Measurements from ENCODE around the gene PLXND1.
A peak's percentile ranks its signal among the peaks of the same experiment; 100 is the strongest.

The PLXND1 gene

DNA sequence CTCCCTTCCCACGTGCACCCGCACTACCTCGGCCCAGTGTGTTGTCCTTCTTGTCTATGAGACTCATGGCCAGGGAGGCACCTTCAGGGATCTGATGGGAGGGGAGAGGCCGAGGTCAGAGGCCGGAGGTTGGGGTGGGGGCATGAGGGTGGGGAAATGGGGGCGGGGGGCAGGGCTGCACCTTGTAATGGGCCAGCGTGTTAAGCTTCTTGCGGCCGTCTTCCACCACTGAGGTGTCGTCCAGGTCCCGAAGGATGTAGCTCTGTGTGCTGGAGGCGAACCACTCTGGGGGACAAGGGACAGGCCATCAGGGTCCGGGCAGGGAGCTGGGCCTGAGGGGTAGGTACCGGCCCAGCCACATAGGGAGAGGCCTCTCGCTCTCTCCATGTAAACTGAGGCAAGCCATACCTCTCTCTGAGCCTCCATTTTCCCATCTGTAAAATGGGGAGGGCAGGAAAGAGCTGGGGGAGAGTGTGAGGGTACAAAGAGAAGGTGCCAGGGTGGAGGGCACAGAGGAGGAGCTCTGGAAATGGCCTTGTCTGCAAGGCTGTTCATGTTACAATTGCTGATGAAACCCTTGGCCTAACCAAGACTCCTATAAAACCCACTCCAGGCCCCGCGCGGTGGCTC, 44.7 kb downstream of the PLXND1 start:
- DNase-seq (ENCODE audit: low spot score) = no peak

DNA sequence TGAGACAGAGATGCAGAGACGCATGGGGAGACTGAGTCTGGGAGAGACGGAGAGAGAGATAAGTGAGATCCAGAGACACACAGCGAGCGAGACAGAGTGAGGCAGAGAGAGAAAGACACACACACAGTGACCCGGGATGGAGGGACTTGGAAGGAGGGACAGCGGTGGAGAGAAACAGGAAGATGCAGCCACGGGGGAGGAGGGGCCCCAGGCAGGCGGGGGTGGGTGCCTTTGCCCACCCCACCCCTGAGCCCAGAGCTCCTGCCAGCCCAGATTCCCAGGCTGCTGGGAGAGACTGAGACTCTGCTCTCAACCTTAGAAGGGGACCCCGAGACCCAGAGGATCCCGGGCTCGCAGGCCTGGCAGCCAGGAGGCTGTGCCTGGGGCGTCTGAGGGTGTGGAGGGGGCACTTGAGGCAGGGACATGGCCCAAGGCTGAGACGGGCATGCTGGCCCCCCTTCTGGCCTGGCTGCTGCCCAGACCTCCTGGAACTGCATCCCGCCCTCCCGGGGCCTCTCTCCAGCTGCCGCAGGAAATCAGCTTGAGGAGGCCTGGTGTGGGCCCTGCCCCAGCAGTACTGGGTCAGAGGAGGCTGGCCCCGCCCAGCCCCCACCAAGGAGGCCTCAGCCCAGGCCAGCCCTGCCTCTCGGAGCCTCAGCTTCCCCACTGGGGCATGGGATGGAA, 45.4 kb downstream of the PLXND1 start:
- peak; percentile 90 for DNase-seq (ENCODE audit: low spot score)

GRCh38 chr3:129560269-129560787, 46.1 kb downstream of the PLXND1 start:
- no peak for DNase-seq (ENCODE audit: low spot score)

- no peak for DNase-seq (ENCODE audit: low spot score)
These were observed 46.9 kb downstream of the PLXND1 start for GRCh38 chr3:129559565-129560079.

DNA sequence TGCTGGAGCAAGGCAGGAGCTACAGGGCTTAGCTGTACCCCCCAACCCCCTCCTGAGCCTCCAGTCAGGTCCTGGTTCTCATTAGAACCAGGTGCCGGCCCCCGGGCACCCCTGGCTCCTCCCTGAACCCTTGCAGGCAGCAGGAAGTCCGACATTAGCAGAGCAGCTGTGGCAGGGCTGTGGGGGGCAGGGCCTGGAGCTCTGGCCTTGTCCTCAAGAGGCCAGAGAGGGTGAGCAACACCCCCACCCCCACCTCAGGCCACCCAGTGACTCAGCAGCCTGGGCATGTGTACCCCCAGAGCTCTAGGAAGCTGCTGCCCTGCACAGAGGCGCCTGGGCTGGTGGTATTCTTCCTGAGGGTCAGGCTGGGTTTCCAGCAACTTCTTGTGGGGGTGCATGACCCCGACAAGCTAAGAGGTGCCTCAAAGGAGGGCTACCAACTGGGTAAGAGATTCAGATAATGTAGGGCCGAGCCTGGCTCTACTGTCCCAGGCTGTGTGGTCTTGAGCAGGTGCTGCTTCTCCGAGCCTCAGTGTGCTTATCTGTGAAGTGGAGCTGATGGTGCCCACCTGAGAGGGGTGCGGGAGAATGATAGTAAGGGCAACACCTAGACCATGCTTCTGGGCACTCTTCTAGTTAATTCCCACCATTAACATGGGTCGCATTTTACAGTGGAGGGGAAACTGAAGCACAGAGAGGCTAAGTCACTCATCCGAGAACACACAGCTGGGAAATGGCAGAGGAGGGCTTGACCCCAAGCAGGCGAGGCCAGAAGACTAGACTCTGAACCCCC, 47.5 kb downstream of the PLXND1 start:
- DNase-seq (ENCODE audit: low spot score) = no peak

- DNase-seq (ENCODE audit: low spot score) = no peak
These were observed 48.2 kb downstream of the PLXND1 start for GRCh38 chr3:129558081-129558771.

DNA sequence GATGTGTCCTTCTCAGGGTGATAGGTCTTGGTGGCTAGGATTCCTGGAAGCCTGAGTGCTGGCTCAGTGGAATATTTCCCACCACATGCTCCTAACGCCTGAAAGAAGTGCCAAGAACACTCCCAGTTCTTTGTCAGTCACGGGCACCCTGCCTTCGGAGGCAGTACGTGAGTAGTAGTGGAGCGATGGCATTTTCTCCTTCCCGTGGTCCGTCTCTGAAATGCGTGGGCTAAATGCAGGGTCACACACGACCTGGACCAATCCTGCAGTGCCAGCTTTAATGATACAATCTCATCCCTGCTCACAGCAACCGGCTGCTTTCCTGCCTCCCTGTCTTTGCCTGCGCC, 49.0 kb downstream of the PLXND1 start:
- no peak for DNase-seq (ENCODE audit: low spot score)

GRCh38 chr3:129556890-129557547, 49.5 kb downstream of the PLXND1 start:
- no peak for DNase-seq (ENCODE audit: low spot score)

- DNase-seq (ENCODE audit: low spot score) = no peak
These were observed 50.1 kb downstream of the PLXND1 start for GRCh38 chr3:129556358-129556695.

DNA sequence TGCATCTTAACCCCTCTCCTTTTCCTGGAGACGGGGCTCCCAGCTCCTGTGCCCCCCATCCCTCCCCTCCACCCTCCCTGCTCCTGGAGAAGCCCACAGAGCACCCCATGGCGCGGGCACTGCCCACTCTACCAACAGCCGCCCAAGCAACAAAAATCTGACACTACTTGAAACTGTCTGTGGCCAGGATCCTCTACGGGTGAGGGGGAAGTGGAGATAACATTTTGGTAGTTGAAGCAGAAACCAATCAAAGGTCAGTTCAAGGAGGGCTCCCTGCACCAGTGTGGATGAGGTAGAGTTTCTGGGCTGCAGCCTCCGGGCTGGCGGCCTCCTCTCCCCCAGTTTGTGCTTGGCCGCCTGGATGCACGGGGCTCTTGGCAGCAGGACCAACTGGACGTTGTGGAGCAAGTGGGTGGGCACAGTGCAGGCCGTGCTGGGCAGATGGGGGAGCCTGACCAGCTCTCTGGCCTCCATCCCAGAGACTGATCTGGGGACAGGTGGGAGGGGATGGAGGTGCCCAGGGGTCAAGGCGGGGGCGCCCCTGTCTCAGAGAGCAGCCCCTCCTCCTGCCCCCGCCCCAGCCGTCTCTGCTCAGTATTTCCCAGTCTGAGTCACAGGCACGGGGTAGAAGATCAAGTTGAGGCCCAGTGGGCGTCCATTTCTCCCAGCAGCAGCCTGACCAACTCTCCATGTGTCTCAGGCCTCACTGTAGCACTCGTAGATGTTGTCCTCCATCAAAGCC, 50.7 kb downstream of the PLXND1 start:
- DNase-seq (ENCODE audit: low spot score) = no peak

DNA sequence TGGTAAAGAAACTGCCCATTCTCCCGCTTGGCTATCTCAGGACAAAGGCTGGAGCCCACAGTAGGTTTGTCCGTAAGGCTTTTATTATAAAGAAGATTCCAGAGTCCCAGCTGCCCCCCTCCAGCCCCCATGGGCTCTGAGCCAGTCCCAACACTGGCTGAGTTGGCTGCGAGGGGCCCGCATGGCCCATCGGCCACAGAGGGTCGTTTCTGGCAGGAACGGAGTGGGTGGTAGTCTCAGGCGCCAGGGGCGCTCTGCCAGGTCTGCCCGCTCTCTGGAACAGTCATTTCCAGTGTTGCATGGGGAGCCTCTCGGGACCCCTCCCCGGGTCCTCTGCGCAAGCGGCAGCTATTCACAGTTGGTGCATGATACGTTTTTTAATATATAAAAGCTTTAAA, 51.3 kb downstream of the PLXND1 start:
- no peak for DNase-seq (ENCODE audit: low spot score)

DNA sequence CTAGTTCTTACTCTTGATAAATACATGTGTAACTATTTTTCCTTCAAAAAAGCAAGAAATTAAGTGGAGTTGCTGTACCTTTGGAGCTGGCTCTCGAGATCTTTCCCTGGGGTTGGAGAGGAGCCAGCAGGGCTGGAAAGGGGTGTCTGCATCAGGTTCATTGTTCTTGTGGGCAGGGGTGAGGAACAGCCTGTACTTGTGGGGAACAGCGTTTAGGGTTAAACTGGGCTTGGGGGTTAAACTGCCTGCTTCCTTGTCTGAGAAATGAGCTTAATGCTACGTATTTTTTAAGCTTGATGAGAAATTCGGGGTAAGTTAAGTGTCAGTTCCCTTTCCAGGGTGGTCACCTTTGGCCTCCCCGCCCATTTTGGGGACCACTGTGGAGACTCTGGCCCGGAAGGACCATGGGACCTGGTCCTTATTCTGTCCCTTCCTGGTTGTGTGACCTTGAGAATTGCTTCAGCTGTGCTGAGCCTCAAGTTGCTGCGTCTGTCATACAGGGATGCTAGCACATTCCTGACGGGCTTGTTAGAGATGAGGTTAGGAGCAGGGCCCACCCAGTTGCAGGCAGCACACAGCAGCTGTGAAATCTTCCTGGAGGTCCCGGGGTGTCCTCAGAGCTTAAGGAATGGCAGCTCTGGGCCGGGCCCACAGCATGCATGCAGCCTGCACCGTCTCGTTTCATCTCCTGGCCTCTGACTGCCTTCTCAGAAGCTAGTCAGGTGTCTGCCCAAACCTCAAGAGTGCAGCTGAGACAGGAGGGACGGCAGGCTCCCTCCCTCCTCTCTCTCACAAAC, 51.9 kb downstream of the PLXND1 start:
- no peak for DNase-seq (ENCODE audit: low spot score)

- DNase-seq (ENCODE audit: low spot score) = no peak
These were observed 52.8 kb downstream of the PLXND1 start for GRCh38 chr3:129553719-129554118.

DNA sequence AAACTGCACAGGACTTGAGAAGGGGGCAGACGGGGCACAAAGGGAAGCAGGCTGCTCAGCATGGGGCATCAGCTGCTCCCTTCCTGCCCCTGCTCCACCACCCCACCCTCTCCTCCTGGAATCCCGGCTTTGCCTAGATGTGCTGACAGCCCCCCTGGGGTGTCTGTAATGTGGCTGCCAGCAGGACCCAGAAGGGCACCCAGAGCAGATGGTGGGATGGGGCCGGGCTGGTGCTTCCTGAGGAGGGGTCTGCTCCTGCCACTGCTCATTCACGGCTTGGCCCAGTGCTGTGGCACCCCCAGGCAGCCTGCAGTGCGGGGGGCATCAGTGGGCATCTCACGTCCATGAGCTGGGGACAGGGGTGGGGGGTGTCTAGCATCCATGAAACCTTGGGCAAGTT, 53.3 kb downstream of the PLXND1 start:
- DNase-seq (ENCODE audit: low spot score) = no peak

- no peak for DNase-seq (ENCODE audit: low spot score)
These were observed 54.0 kb downstream of the PLXND1 start for GRCh38 chr3:129552287-129553050.

DNA sequence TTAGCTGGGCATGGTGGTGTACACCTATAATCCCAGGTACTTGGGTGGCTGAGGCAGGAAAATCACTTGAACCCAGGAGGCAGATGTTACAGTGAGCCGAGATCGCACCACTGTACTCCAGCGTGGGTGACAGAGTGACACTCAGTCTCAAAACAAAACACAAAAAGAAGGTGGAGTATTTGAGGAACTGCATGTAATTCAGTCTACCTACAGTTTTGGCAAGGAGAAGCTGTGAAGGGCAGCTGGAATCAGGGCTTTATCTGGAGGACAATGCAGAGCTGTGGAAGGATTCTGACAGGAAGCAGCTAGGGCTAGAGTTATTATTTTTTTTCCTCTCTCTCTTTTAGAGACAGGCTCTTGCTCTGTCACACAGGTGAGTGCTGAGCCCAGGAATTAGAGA, 56.7 kb downstream of the PLXND1 start:
- no peak for DNase-seq (ENCODE audit: low spot score)

- no peak for DNase-seq (ENCODE audit: low spot score)
These were observed 57.3 kb downstream of the PLXND1 start for GRCh38 chr3:129549006-129549800.

DNA sequence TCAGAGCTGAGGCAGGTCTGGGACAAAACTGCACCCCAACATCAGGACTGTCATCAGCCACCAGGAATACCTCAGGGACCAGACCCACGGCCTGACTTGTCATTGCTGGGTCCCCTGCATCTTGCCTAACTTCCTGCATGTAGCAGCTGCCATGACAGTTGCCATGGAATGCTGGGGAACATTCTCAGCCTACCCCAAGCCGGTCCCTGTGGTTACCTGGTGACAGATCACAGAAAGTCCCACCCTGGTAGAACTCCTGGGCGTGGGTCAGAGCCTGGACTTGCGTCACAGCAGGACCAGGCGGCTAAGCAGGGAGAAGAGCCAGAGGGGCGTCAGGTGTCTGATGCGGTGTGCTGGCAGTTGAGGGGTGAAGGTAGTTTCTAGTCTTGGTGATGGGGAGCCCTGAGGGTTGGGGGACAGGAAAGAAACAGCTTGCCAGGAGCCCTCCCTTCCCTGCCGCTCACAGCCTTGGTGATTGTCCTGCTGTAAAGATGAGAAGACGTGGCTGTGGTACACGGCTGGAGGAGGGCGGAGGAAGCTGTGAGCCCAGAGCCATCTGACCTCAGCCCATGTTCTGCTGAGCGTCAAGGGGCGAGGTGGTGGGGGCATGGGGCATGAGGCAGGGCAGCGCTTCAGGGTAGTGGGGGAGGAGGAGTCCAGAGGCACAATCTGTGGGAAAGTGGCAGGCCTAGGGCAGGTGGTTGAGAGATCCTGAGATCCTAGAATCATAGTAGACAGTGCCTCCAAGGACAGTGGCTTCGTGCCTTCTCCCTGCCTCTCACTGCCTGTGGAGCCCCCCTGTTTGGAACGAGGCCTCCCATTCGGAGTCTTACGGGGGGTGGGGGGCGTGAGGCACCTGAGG, 58.1 kb downstream of the PLXND1 start:
- no peak for DNase-seq (ENCODE audit: low spot score)

Measured in left forelimb (tissue), 1 donor.